ENCODE data around the gene NXNL1.
A peak's percentile ranks its signal among the peaks of the same experiment; 100 is the strongest.

The NXNL1 gene

GRCh38 chr19:17419154-17419620 lies 41.5 kb downstream of the NXNL1 start:
- H3K4me3 ChIP-seq (ENCODE audit: low read length in 2 of 2), result peak overlapping the region; percentile 58 to 81
- peak overlapping the region; percentile 70 for H3K27ac ChIP-seq (ENCODE audit: low read length)

GRCh38 chr19:17418710-17419109 lies 42.0 kb downstream of the NXNL1 start:
- Histone ChIP-seq H3K27me3 (ENCODE audit: control insufficient read depth in 1 of 2, insufficient read depth in 2 of 2, low read length in 2 of 2) (no peaks in the 10 kb centered on the region), H3K9me3 (ENCODE audit: control insufficient read depth in 2 of 2, low read length in 2 of 2) (no peaks in the 10 kb centered on the region), H3K27ac (ENCODE audit: low read length) (no peak overlapping the region), H3K36me3 (ENCODE audit: control insufficient read depth in 2 of 2, insufficient read depth in 2 of 2, low read length in 2 of 2) (peaks cover 0 to 2% of the 10 kb centered on the region in 2 donors), H3K9ac (ENCODE audit: low read length in 2 of 2) (no peak overlapping the region), H3K4me3 (ENCODE audit: low read length in 2 of 2) (no peak overlapping the region), H3K4me1 (ENCODE audit: control insufficient read depth, insufficient read depth, low read length) (peaks cover 13% of the 10 kb centered on the region)

More at GRCh38 chr19:17419154-17419620, 41.5 kb downstream of the NXNL1 start:
- H3K36me3 ChIP-seq (ENCODE audit: control insufficient read depth in 2 of 2, insufficient read depth in 2 of 2, low read length in 2 of 2), result peaks cover 0 to 5% of the 10 kb centered on the region in 2 donors
- peak overlapping the region; percentile 54 to 74 for H3K9ac ChIP-seq (ENCODE audit: low read length in 2 of 2)
- no peaks in the 10 kb centered on the region for H3K9me3 ChIP-seq (ENCODE audit: control insufficient read depth in 2 of 2, low read length in 2 of 2)
- peaks cover 13% of the 10 kb centered on the region for H3K4me1 ChIP-seq (ENCODE audit: control insufficient read depth, insufficient read depth, low read length)
- no peaks in the 10 kb centered on the region for H3K27me3 ChIP-seq (ENCODE audit: control insufficient read depth in 1 of 2, insufficient read depth in 2 of 2, low read length in 2 of 2)

GRCh38 chr19:17415121-17415520 lies 45.6 kb downstream of the NXNL1 start:
- Histone ChIP-seq H3K27me3 (ENCODE audit: control insufficient read depth in 1 of 2, insufficient read depth in 2 of 2, low read length in 2 of 2) (no peaks in the 10 kb centered on the region), H3K9ac (ENCODE audit: low read length in 2 of 2) (no peak overlapping the region), H3K4me1 (ENCODE audit: control insufficient read depth, insufficient read depth, low read length) (peaks cover 16% of the 10 kb centered on the region), H3K36me3 (ENCODE audit: control insufficient read depth in 2 of 2, insufficient read depth in 2 of 2, low read length in 2 of 2) (no peaks in the 10 kb centered on the region), H3K9me3 (ENCODE audit: control insufficient read depth in 2 of 2, low read length in 2 of 2) (no peaks in the 10 kb centered on the region), H3K4me3 (ENCODE audit: low read length in 2 of 2) (no peak overlapping the region), H3K27ac (ENCODE audit: low read length) (no peak overlapping the region)

- H3K9ac ChIP-seq (ENCODE audit: low read length in 2 of 2), result no peak overlapping the region
- H3K9me3 ChIP-seq (ENCODE audit: control insufficient read depth in 2 of 2, low read length in 2 of 2), result no peaks in the 10 kb centered on the region
- H3K4me1 ChIP-seq (ENCODE audit: control insufficient read depth, insufficient read depth, low read length), result peaks cover 14% of the 10 kb centered on the region
- H3K4me3 ChIP-seq (ENCODE audit: low read length in 2 of 2), result no peak overlapping the region
- no peaks in the 10 kb centered on the region for H3K27me3 ChIP-seq (ENCODE audit: control insufficient read depth in 1 of 2, insufficient read depth in 2 of 2, low read length in 2 of 2)
- no peaks in the 10 kb centered on the region for H3K36me3 ChIP-seq (ENCODE audit: control insufficient read depth in 2 of 2, insufficient read depth in 2 of 2, low read length in 2 of 2)
- H3K27ac ChIP-seq (ENCODE audit: low read length), result no peak overlapping the region
Observed at GRCh38 chr19:17414097-17414496, 46.6 kb downstream of the NXNL1 start.

GRCh38 chr19:17411801-17412200 lies 48.9 kb downstream of the NXNL1 start:
- no peak overlapping the region for H3K9ac ChIP-seq (ENCODE audit: low read length in 2 of 2)
- H3K9me3 ChIP-seq (ENCODE audit: control insufficient read depth in 2 of 2, low read length in 2 of 2), result no peaks in the 10 kb centered on the region
- H3K36me3 ChIP-seq (ENCODE audit: control insufficient read depth in 2 of 2, insufficient read depth in 2 of 2, low read length in 2 of 2), result no peaks in the 10 kb centered on the region
- H3K4me3 ChIP-seq (ENCODE audit: low read length in 2 of 2), result no peak overlapping the region
- H3K27me3 ChIP-seq (ENCODE audit: control insufficient read depth in 1 of 2, insufficient read depth in 2 of 2, low read length in 2 of 2), result no peaks in the 10 kb centered on the region
- H3K4me1 ChIP-seq (ENCODE audit: control insufficient read depth, insufficient read depth, low read length), result peaks cover 12% of the 10 kb centered on the region
- H3K27ac ChIP-seq (ENCODE audit: low read length), result no peak overlapping the region

- H3K36me3 ChIP-seq (ENCODE audit: control insufficient read depth in 2 of 2, insufficient read depth in 2 of 2, low read length in 2 of 2), result no peaks in the 10 kb centered on the region
- H3K27me3 ChIP-seq (ENCODE audit: control insufficient read depth in 1 of 2, insufficient read depth in 2 of 2, low read length in 2 of 2), result no peaks in the 10 kb centered on the region
- H3K9ac ChIP-seq (ENCODE audit: low read length in 2 of 2), result no peak overlapping the region
- no peak overlapping the region for H3K4me3 ChIP-seq (ENCODE audit: low read length in 2 of 2)
- peaks cover 22% of the 10 kb centered on the region for H3K4me1 ChIP-seq (ENCODE audit: control insufficient read depth, insufficient read depth, low read length)
- H3K27ac ChIP-seq (ENCODE audit: low read length), result no peak overlapping the region
- no peaks in the 10 kb centered on the region for H3K9me3 ChIP-seq (ENCODE audit: control insufficient read depth in 2 of 2, low read length in 2 of 2)
Observed at GRCh38 chr19:17409990-17410389, 50.7 kb downstream of the NXNL1 start.

- Histone ChIP-seq H3K36me3 (ENCODE audit: control insufficient read depth in 2 of 2, insufficient read depth in 2 of 2, low read length in 2 of 2) (no peaks in the 10 kb centered on the region), H3K9ac (ENCODE audit: low read length in 2 of 2) (no peak overlapping the region), H3K27ac (ENCODE audit: low read length) (no peak overlapping the region), H3K4me1 (ENCODE audit: control insufficient read depth, insufficient read depth, low read length) (peaks cover 10% of the 10 kb centered on the region), H3K27me3 (ENCODE audit: control insufficient read depth in 1 of 2, insufficient read depth in 2 of 2, low read length in 2 of 2) (no peaks in the 10 kb centered on the region), H3K4me3 (ENCODE audit: low read length in 2 of 2) (peak overlapping the region in 1 of 2 donors; percentile 69), H3K9me3 (ENCODE audit: control insufficient read depth in 2 of 2, low read length in 2 of 2) (no peaks in the 10 kb centered on the region)
Observed at GRCh38 chr19:17406887-17407196, 53.9 kb downstream of the NXNL1 start.

GRCh38 chr19:17406046-17406886 lies 54.5 kb downstream of the NXNL1 start:
- H3K4me1 ChIP-seq (ENCODE audit: control insufficient read depth, insufficient read depth, low read length), result peaks cover 10% of the 10 kb centered on the region
- peak overlapping the region in 1 of 2 donors; percentile 69 for H3K4me3 ChIP-seq (ENCODE audit: low read length in 2 of 2)
- H3K36me3 ChIP-seq (ENCODE audit: control insufficient read depth in 2 of 2, insufficient read depth in 2 of 2, low read length in 2 of 2), result no peaks in the 10 kb centered on the region
- H3K9ac ChIP-seq (ENCODE audit: low read length in 2 of 2), result no peak overlapping the region
- peak overlapping the region; percentile 53 for H3K27ac ChIP-seq (ENCODE audit: low read length)
- H3K27me3 ChIP-seq (ENCODE audit: control insufficient read depth in 1 of 2, insufficient read depth in 2 of 2, low read length in 2 of 2), result no peaks in the 10 kb centered on the region
- H3K9me3 ChIP-seq (ENCODE audit: control insufficient read depth in 2 of 2, low read length in 2 of 2), result no peaks in the 10 kb centered on the region
